Tibial nerve (tissue), 4 donors: ENCODE results near the gene TENM4.

Source experiments
- EP300 ChIP-seq, 2 donors: sonication (generic); formaldehyde crosslinking; IDR thresholded peaks; one replicate each; pipeline ENCODE4 v1.6.1; 2017; ENCODE audit warnings: antibody characterized with exemption in 2 of 2, mild to moderate bottlenecking in 1 of 2
- POLR2A ChIP-seq, 2 donors: fragments of 450-650 bp; IDR thresholded peaks; one replicate each; pipeline ENCODE4 v1.6.1; 2017; ENCODE audit warnings: antibody characterized with exemption in 2 of 2, mild to moderate bottlenecking in 2 of 2, moderate library complexity in 2 of 2
- TF ChIP-seq, protein P1 (sequence below), 5 experiments: fragments of 200-600 bp in 3 of 5; fragments of 450-650 bp in 2 of 5; sonication (generic) in 3 of 5; IDR thresholded peaks; one replicate each; pipeline ENCODE4 v1.5.1; 2016 to 2019; ENCODE audit warnings: antibody characterized with exemption in 5 of 5, mild to moderate bottlenecking in 3 of 5, moderate library complexity in 2 of 5

- TF ChIP-seq, protein P1, sequence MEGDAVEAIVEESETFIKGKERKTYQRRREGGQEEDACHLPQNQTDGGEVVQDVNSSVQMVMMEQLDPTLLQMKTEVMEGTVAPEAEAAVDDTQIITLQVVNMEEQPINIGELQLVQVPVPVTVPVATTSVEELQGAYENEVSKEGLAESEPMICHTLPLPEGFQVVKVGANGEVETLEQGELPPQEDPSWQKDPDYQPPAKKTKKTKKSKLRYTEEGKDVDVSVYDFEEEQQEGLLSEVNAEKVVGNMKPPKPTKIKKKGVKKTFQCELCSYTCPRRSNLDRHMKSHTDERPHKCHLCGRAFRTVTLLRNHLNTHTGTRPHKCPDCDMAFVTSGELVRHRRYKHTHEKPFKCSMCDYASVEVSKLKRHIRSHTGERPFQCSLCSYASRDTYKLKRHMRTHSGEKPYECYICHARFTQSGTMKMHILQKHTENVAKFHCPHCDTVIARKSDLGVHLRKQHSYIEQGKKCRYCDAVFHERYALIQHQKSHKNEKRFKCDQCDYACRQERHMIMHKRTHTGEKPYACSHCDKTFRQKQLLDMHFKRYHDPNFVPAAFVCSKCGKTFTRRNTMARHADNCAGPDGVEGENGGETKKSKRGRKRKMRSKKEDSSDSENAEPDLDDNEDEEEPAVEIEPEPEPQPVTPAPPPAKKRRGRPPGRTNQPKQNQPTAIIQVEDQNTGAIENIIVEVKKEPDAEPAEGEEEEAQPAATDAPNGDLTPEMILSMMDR (IDR thresholded peaks at IDR 0.05): no peak
- TF ChIP-seq EP300 (IDR thresholded peaks at IDR 0.05): no peak
- no peak for TF ChIP-seq POLR2A (IDR thresholded peaks at IDR 0.05)
Observed at GRCh38 chr11:78651136-78651775, 789.6 kb downstream of the TENM4 start.
